ENCODE data around the gene TMUB2.

DNA sequence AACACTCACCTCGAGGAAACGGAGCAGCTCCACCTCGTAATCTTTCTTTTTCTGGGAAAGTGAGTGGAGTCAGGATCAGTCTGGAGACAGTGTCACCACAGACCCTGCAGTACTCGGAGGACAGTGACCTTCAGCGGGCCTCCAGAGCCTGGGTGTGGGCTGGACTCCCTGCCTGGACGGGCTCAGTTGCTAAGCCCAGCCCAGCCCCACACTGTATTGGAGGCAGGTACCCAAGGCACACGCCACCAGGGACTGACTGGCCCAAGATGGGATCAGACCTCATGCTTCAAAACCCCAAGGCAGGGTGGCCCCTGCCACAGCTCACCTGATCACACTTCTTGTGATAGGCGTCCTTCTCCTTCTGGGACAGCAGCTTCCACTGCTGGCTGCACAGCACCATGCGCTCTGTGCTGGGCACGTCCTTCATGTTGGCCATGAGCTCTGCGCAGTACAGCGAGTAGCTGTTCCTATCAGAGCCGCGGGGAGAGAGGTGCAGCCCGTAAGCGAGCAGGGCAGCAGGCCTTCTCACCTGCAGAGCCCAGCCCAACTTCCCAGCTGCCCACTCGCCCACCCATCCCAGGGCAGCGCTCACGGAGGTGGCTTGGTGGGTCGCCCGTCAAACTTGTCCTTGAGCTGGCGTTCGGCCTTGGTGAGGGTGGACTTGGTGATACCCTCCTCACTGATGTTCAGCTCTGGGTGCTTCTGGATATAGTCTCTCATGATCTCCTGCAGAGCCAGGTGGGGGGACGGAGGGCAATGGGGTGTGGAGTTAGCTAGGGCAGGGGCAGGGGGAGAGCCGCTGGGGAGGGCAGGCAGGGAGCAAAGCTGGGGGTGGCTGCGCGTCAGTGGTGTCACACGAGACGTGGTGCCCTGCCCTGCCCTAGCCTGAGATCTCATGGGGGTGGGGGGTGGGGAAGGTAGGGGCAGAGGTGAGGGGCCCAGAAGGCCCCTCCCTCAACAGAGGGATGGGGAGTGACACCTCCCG lies 24.8 kb downstream of the TMUB2 start:
- no peak for TF ChIP-seq CTCF (conservative IDR thresholded peaks at IDR 0.05; ENCODE audit: low read length)
- no peak for TF ChIP-seq EZH2phosphoT487 (IDR thresholded peaks at IDR 0.05; ENCODE audit: borderline replicate concordance)

All from Loucy (cell line).